DOHH2 (cell line): ENCODE measurements around the gene SDHB.

Experiments
- H3F3A ChIP-seq: fragments of 200-600 bp; sonication (generic), shearing (Covaris generic); 2 replicates; pipeline ENCODE4 v1.6.0; 2016; ENCODE audit warnings: antibody characterized with exemption, mild to moderate bottlenecking; ENCODE audit not compliant: control insufficient read depth, insufficient read depth
- H3K27ac ChIP-seq: fragments of 200-600 bp; sonication (generic); 2 replicates; pipeline ENCODE4 v1.5.1; 2014; ENCODE audit warnings: low read depth, mild to moderate bottlenecking, low read length, moderate library complexity
- H3K27me3 ChIP-seq: fragments of 200-600 bp; sonication (generic); 2 replicates; pipeline ENCODE4 v1.6.1; 2014; ENCODE audit warnings: mild to moderate bottlenecking, low read length, mixed read lengths; ENCODE audit not compliant: control insufficient read depth
- H3K36me3 ChIP-seq: fragments of 200-600 bp; sonication (generic); 2 replicates; pipeline ENCODE4 v1.6.1; 2014; ENCODE audit warnings: mild to moderate bottlenecking, low read length, moderate library complexity, mixed read lengths; ENCODE audit not compliant: control insufficient read depth
- H3K4me1 ChIP-seq: fragments of 200-600 bp; sonication (generic); 2 replicates; pipeline ENCODE4 v1.6.1; 2014; ENCODE audit warnings: mild to moderate bottlenecking, low read length, mixed read lengths; ENCODE audit not compliant: control insufficient read depth
- H3K4me2 ChIP-seq: fragments of 200-600 bp; sonication (generic); 2 replicates; pipeline ENCODE4 v1.6.0; 2014; ENCODE audit warnings: mild to moderate bottlenecking, low read length, moderate library complexity
- H3K4me3 ChIP-seq: fragments of 200-600 bp; sonication (generic); 2 replicates; pipeline ENCODE4 v1.5.1; 2014; ENCODE audit warnings: mild to moderate bottlenecking, low read length, mixed read lengths
- H3K79me2 ChIP-seq: fragments of 200-600 bp; sonication (generic); 2 replicates; pipeline ENCODE4 v1.6.1; 2014; ENCODE audit warnings: mild to moderate bottlenecking, low read length, mixed read lengths; ENCODE audit not compliant: control insufficient read depth
- H3K9me2 ChIP-seq: fragments of 200-600 bp; sonication (generic); replicated peaks from 2 replicates; pipeline ENCODE4 v1.6.1; 2014; ENCODE audit warnings: mild to moderate bottlenecking, low read length, mixed read lengths; ENCODE audit not compliant: control insufficient read depth
- H3K9me3 ChIP-seq: fragments of 200-600 bp; sonication (generic); 2 replicates; pipeline ENCODE4 v1.6.1; 2014; ENCODE audit warnings: antibody characterized with exemption, low read length, mixed read lengths; ENCODE audit not compliant: control insufficient read depth, insufficient read depth
- H4K20me1 ChIP-seq: fragments of 200-600 bp; sonication (generic); 2 replicates; pipeline ENCODE4 v1.6.0; 2014; ENCODE audit warnings: low read depth, mild to moderate bottlenecking, antibody characterized with exemption, low read length, moderate library complexity; ENCODE audit not compliant: control insufficient read depth, insufficient read depth
- CTCF ChIP-seq: fragments of 200-600 bp; sonication (generic); IDR thresholded peaks from one replicate; pipeline ENCODE4 v1.5.1; 2014; ENCODE audit warnings: antibody characterized with exemption, mild to moderate bottlenecking, low read depth, low read length; ENCODE audit not compliant: poor library complexity, severe bottlenecking
- EZH2phosphoT487 ChIP-seq: fragments of 200-600 bp; sonication (generic); IDR thresholded peaks from 2 replicates; pipeline ENCODE4 v1.6.1; 2017; ENCODE audit warnings: borderline replicate concordance, mild to moderate bottlenecking, antibody characterized with exemption, low read length, moderate library complexity, mixed read lengths

Gene SDHB

GRCh38 chr1:17021896-17022295 is 31.9 kb downstream of the SDHB start:
- Histone ChIP-seq H3K9me2 (no peaks in the 10 kb centered on the region), H3K36me3 (peaks cover 77% of the 10 kb centered on the region), H3K9me3 (no peaks in the 10 kb centered on the region), H3K4me3 (no peak overlapping the region), H3K79me2 (no peaks in the 10 kb centered on the region), H3K27ac (no peak overlapping the region), H3K4me2 (no peak overlapping the region), H3F3A (peaks cover 9% of the 10 kb centered on the region; the same call in 1 of the 2 replicates), H3K27me3 (no peaks in the 10 kb centered on the region), H4K20me1 (no peaks in the 10 kb centered on the region), H3K4me1 (no peaks in the 10 kb centered on the region)
- TF ChIP-seq CTCF (no peak), EZH2phosphoT487 (no peak)

GRCh38 chr1:17020502-17020901 is 33.3 kb downstream of the SDHB start:
- H3K4me1 ChIP-seq = no peaks in the 10 kb centered on the region
- no peaks in the 10 kb centered on the region for H4K20me1 ChIP-seq
- TF ChIP-seq CTCF (no peak), EZH2phosphoT487 (no peak)
- H3K9me3 ChIP-seq = no peaks in the 10 kb centered on the region
- no peaks in the 10 kb centered on the region for H3K9me2 ChIP-seq
- no peak overlapping the region for H3K4me3 ChIP-seq
- no peak overlapping the region for H3K4me2 ChIP-seq
- no peaks in the 10 kb centered on the region for H3K27me3 ChIP-seq
- peaks cover 67% of the 10 kb centered on the region for H3K36me3 ChIP-seq
- peaks cover 9% of the 10 kb centered on the region; the same call in 1 of the 2 replicates for H3F3A ChIP-seq
- H3K79me2 ChIP-seq = no peaks in the 10 kb centered on the region
- no peak overlapping the region for H3K27ac ChIP-seq

- H3F3A ChIP-seq = peaks cover 9% of the 10 kb centered on the region; the same call in 1 of the 2 replicates
- H3K4me3 ChIP-seq = no peak overlapping the region
- no peaks in the 10 kb centered on the region for H4K20me1 ChIP-seq
- no peak overlapping the region for H3K27ac ChIP-seq
- H3K4me2 ChIP-seq = no peak overlapping the region
- no peaks in the 10 kb centered on the region for H3K27me3 ChIP-seq
- H3K79me2 ChIP-seq = no peaks in the 10 kb centered on the region
- TF ChIP-seq EZH2phosphoT487 (no peak), CTCF (no peak)
- no peaks in the 10 kb centered on the region for H3K9me2 ChIP-seq
- no peaks in the 10 kb centered on the region for H3K9me3 ChIP-seq
- no peaks in the 10 kb centered on the region for H3K4me1 ChIP-seq
- H3K36me3 ChIP-seq = peaks cover 53% of the 10 kb centered on the region
These were observed 35.0 kb downstream of the SDHB start for GRCh38 chr1:17018849-17019248.
